Activated naive CD4-positive, alpha-beta T cell treated with anti-CD3 and anti-CD28 coated beads for 36 hours (primary cell): ENCODE data around the gene SLC25A34. TPM values are rescaled to one million over a fixed set of nuclear protein-coding genes. Genes with fewer than 3 reads are reported as not detected.

ENCODE experiments used
- CTCF ChIA-PET: fragments of 350-600 bp; sonication (Branson Sonifier 250); formaldehyde crosslinking; loops from one replicate; lab custom pipeline; 2021; ENCODE audit warnings: antibody characterized with exemption; lab: Charles Lee
- DNase-seq: peaks from one replicate; pipeline ENCODE4 v3.0.0-alpha.2; 2020
- H3K27ac Mint-ChIP-seq: one replicate; pipeline ENCODE4 v1.8.0; 2021; ENCODE audit warnings: mild to moderate bottlenecking, mixed read lengths
- H3K27me3 Mint-ChIP-seq: one replicate; pipeline ENCODE4 v1.8.0; 2021; ENCODE audit warnings: low read depth, mixed read lengths
- H3K36me3 Mint-ChIP-seq: one replicate; pipeline ENCODE4 v1.8.0; 2021; ENCODE audit warnings: low read depth, mixed read lengths
- H3K4me1 Mint-ChIP-seq: one replicate; pipeline ENCODE4 v1.8.0; 2021; ENCODE audit warnings: low read depth, mixed read lengths
- H3K4me3 Mint-ChIP-seq: one replicate; pipeline ENCODE4 v1.8.0; 2021; ENCODE audit warnings: mild to moderate bottlenecking, moderate library complexity, mixed read lengths
- H3K9me3 Mint-ChIP-seq: one replicate; pipeline ENCODE4 v1.8.0; 2021; ENCODE audit warnings: mixed read lengths
- intact Hi-C: fragments of 100-400 bp; cut with micrococcal nuclease; formaldehyde crosslinking; loops from one replicate; pipeline ENCODE4 v1.15.1; 2023
- total RNA-seq, 2 experiments: library from RNA; stranded (reverse); gene quantifications; one replicate each; pipeline ENCODE4 v1.2.3, GENCODE V29; 2021

SLC25A34 gene
- total RNA-seq, 2 experiments from 2014 or later, result 0.43 to 0.74 TPM

- peaks cover 9% of the 10 kb centered on the region for H3K36me3 Mint-ChIP-seq
- DNase-seq, result no peak
- no peaks in the 10 kb centered on the region for H3K9me3 Mint-ChIP-seq
- no peaks in the 10 kb centered on the region for H3K27me3 Mint-ChIP-seq
- H3K4me3 Mint-ChIP-seq, result no peak overlapping the region
- no peak overlapping the region for H3K27ac Mint-ChIP-seq
- no peaks in the 10 kb centered on the region for H3K4me1 Mint-ChIP-seq
- CTCF ChIA-PET, result no interaction called here
- intact Hi-C loops, result no loop called here
These were observed 7.0 kb upstream of the SLC25A34 start for GRCh38 chr1:15728937-15729657.

- Mint-ChIP-seq H3K27me3 (no peaks in the 10 kb centered on the region), H3K36me3 (peaks cover 7% of the 10 kb centered on the region), H3K9me3 (no peaks in the 10 kb centered on the region), H3K27ac (no peak overlapping the region), H3K4me1 (no peaks in the 10 kb centered on the region), H3K4me3 (no peak overlapping the region)
- CTCF ChIA-PET, result no interaction called here
- intact Hi-C loops, result no loop called here
- no peak for DNase-seq
These were observed 5.6 kb upstream of the SLC25A34 start for GRCh38 chr1:15730423-15730822.

DNA sequence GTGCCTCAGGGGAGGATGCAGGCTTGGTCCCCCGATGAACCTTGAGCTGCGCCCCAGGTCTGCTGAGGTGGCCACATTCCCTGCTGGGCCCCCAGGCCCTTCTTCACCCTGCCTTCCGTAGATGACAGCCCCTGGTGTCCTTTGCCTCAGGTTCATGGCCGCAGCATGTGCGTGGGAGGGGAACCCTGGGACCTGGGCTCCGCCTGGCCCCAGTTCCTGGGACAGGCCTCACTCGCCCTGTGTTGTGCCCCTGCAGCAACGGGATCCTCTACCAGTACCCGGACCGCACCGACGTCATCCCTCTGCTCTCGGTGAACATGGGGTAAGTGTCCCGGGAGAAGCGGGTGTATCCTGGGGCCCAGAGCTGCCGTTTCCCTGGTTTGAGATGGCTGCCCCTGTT is 5.1 kb upstream of the SLC25A34 start:
- intact Hi-C loops, result no loop called here
- Mint-ChIP-seq H3K36me3 (peaks cover 7% of the 10 kb centered on the region), H3K27me3 (no peaks in the 10 kb centered on the region), H3K4me3 (no peak overlapping the region), H3K9me3 (no peaks in the 10 kb centered on the region), H3K4me1 (no peaks in the 10 kb centered on the region), H3K27ac (no peak overlapping the region)
- CTCF ChIA-PET, result no interaction called here
- no peak for DNase-seq

DNA sequence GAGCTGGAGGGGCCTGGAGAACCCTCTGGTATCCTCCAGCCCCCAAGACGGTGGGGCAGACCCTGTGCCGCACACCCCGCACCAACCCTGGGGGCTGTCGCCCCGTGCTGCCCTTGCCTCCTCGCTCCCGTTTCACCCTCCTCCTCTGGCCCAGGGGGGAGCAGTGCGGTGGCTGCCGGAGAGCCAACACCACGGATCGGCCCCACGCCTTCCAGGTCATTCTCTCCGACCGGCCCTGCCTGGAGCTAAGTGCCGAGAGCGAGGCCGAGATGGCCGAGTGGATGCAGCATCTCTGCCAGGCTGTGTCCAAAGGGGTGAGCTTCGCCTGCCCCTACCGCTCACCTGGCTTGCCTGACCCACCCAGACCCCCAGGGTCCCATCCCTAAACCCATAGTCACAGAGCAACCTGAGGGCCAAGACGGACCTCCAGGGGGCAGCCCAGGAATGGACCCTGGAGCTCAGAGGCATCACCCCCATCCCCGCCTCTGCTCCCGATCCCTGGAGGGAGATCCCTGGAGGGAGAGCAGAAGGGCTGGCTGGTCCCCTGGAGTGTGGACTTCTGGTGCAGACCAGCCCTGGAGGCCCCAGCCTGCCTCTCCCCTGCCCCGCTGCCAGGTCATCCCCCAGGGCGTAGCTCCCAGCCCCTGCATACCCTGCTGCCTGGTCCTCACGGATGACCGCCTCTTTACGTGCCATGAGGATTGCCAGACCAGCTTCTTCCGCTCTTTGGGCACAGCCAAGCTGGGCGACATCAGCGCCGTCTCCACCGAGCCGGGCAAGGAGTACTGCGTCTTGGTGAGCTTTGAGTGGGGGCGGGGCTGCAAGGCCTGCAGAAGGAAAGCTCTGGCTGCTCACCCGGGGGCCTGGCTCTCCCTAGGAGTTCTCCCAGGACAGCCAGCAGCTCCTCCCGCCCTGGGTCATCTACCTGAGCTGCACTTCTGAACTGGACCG is 4.0 kb upstream of the SLC25A34 start:
- intact Hi-C loops, result no loop called here
- Mint-ChIP-seq H3K4me3 (no peak overlapping the region), H3K4me1 (no peaks in the 10 kb centered on the region), H3K9me3 (no peaks in the 10 kb centered on the region), H3K27ac (no peak overlapping the region), H3K36me3 (peaks cover 5% of the 10 kb centered on the region), H3K27me3 (no peaks in the 10 kb centered on the region)
- no peak for DNase-seq
- CTCF ChIA-PET, result no interaction called here

DNA sequence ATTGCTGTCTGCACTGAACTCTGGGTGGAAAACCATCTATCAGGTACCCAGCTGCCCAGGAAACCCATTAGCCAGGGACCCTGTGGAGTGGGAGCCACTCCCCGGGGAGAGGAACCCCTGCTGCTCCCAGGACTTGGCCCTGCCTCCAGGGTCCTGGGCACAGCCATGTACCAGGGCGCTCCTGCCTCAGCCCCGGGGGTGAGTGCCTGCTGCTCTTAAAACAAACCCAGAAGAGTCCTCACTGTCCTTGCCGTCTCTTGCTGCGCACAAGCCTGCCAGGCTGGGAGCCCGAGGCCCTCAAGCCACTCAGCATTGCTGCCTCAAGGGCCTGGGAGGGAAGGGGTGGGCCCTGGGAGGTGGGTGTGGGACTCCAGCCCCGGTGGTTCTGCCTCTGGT is 3.4 kb upstream of the SLC25A34 start:
- no peaks in the 10 kb centered on the region for H3K27me3 Mint-ChIP-seq
- no peak overlapping the region for H3K4me3 Mint-ChIP-seq
- CTCF ChIA-PET, result no interaction called here
- no peaks in the 10 kb centered on the region for H3K4me1 Mint-ChIP-seq
- H3K36me3 Mint-ChIP-seq, result peaks cover 5% of the 10 kb centered on the region
- no peak for DNase-seq
- H3K27ac Mint-ChIP-seq, result no peak overlapping the region
- no peaks in the 10 kb centered on the region for H3K9me3 Mint-ChIP-seq
- intact Hi-C loops, result no loop called here

- Mint-ChIP-seq H3K27ac (no peak overlapping the region), H3K4me3 (no peak overlapping the region), H3K9me3 (no peaks in the 10 kb centered on the region), H3K27me3 (no peaks in the 10 kb centered on the region), H3K4me1 (no peaks in the 10 kb centered on the region), H3K36me3 (peaks cover 3% of the 10 kb centered on the region)
- intact Hi-C loops, result no loop called here
- DNase-seq, result no peak
- CTCF ChIA-PET, result no interaction called here
These were observed 2.8 kb upstream of the SLC25A34 start for GRCh38 chr1:15733218-15733725.

DNA sequence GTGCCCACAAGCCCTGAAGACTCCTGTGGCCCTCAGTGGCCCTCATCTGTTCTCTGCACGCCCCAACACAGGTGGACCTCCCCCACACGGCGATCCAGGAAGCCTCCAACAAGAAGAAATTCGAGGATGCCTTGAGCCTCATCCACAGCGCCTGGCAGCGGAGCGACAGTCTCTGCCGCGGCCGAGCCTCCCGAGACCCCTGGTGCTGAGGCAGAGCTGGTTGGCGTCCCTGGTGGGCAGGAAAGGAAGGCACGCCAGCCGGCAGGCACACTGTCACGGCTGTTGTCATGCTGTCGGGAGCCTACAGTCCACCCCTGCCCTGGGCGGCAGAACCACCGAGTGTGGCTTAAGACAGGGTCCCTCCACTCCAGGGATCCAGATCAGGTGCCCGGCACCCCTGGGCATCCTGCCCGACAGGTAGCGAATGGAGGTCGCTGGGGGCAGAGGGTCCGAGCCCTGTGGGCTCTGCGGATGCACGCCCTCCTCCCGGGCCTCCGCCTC is 2.3 kb upstream of the SLC25A34 start:
- H3K4me1 Mint-ChIP-seq, result no peaks in the 10 kb centered on the region
- DNase-seq, result no peak
- peaks cover 2% of the 10 kb centered on the region for H3K36me3 Mint-ChIP-seq
- intact Hi-C loops, result no loop called here
- no peaks in the 10 kb centered on the region for H3K9me3 Mint-ChIP-seq
- CTCF ChIA-PET, result no interaction called here
- no peak overlapping the region for H3K4me3 Mint-ChIP-seq
- no peaks in the 10 kb centered on the region for H3K27me3 Mint-ChIP-seq
- no peak overlapping the region for H3K27ac Mint-ChIP-seq

DNA sequence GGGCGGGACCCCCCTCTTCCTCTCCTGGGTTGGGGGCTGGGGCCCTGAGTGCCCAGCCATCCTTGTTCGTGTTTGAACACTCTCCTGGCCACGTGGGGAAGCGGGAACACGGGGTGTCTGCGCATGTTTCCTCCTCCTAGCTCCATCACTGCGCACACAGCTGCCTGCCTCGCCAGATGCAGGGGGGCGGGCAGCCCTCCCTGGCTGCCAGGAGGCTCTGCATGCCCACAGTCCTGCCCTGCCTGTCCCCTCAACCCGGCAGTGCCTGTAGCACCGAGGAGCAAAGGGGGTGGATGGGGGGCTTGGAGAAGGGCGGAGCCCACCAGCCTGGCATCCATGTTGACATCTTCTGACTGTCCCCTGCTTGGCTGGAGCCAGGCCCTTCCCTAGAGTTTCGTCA is 1.8 kb upstream of the SLC25A34 start:
- H3K4me1 Mint-ChIP-seq, result no peaks in the 10 kb centered on the region
- no peaks in the 10 kb centered on the region for H3K27me3 Mint-ChIP-seq
- no peak for DNase-seq
- peaks cover 2% of the 10 kb centered on the region for H3K36me3 Mint-ChIP-seq
- intact Hi-C loops, result no loop called here
- no peaks in the 10 kb centered on the region for H3K9me3 Mint-ChIP-seq
- H3K4me3 Mint-ChIP-seq, result no peak overlapping the region
- CTCF ChIA-PET, result no interaction called here
- no peak overlapping the region for H3K27ac Mint-ChIP-seq

DNA sequence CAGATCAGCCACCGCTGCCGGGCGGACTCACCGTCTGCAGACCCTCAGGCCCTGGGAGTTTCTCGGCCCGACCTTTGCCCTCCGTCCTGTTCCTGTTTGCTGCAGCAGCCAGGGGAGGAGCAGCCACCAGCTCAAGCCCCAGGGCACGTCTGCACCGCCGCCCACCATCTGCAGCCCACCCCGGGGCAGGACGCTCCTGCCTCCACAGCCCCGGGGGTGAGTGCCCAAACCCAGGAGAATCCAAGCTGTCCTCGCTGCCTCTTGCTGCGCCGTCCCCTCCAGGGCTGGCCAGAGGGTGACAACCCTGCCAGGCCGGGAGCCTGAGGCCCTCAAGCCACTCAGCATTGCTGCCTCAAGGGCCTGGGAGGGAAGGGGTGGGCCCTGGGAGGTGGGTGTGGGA is 1.2 kb upstream of the SLC25A34 start:
- CTCF ChIA-PET, result no interaction called here
- H3K4me1 Mint-ChIP-seq, result no peaks in the 10 kb centered on the region
- H3K9me3 Mint-ChIP-seq, result no peaks in the 10 kb centered on the region
- no peak overlapping the region for H3K4me3 Mint-ChIP-seq
- DNase-seq, result no peak
- no peaks in the 10 kb centered on the region for H3K27me3 Mint-ChIP-seq
- intact Hi-C loops, result no loop called here
- H3K27ac Mint-ChIP-seq, result no peak overlapping the region
- peaks cover 2% of the 10 kb centered on the region for H3K36me3 Mint-ChIP-seq

GRCh38 chr1:15735304-15736037 is 587 bp upstream of the SLC25A34 start:
- Mint-ChIP-seq H3K27ac (no peak overlapping the region), H3K4me1 (no peaks in the 10 kb centered on the region), H3K27me3 (no peaks in the 10 kb centered on the region), H3K9me3 (no peaks in the 10 kb centered on the region), H3K4me3 (no peak overlapping the region), H3K36me3 (peaks cover 2% of the 10 kb centered on the region)
- CTCF ChIA-PET, result no interaction called here
- intact Hi-C loops, result no loop called here
- DNase-seq, result no peak

GRCh38 chr1:15736892-15737261 is 819 bp downstream of the SLC25A34 start:
- no peaks in the 10 kb centered on the region for H3K9me3 Mint-ChIP-seq
- CTCF ChIA-PET, result no interaction called here
- DNase-seq, result no peak
- intact Hi-C loops, result no loop called here
- H3K27ac Mint-ChIP-seq, result no peak overlapping the region
- H3K27me3 Mint-ChIP-seq, result no peaks in the 10 kb centered on the region
- no peak overlapping the region for H3K4me3 Mint-ChIP-seq
- peaks cover 5% of the 10 kb centered on the region for H3K4me1 Mint-ChIP-seq
- peaks cover 2% of the 10 kb centered on the region for H3K36me3 Mint-ChIP-seq
